K562 (cell line): ENCODE data around the gene FMNL2. TPM values are rescaled to one million over a fixed set of nuclear protein-coding genes. Genes with fewer than 3 reads are reported as not detected.

ENCODE experiments used
- ATAC-seq: fragments of 200-7000 bp; cut with Tn5 transposase; 3 replicates; pipeline ENCODE4 v1.9.1; 2020; ENCODE audit warnings: moderate library complexity
- BruUV-seq: library from RNA; stranded (reverse); fragments of 400-500 nt; replicated peaks from 2 replicates; lab custom pipeline; 2021; lab: Mats Ljungman, UMichigan
- CTCF ChIA-PET: fragments of 300-600 bp; formaldehyde crosslinking; extraction: SDS; loops from one replicate; lab custom pipeline; 2021; ENCODE audit warnings: low intra/inter-chr PET ratio; lab: Yijun Ruan, JAX
- POLR2A ChIA-PET: fragments of 300-600, 350-650 bp; sonication (Branson Sonifier 250); formaldehyde crosslinking; extraction: SDS; loops from one replicate; lab custom pipeline; 2021; ENCODE audit warnings: antibody characterized with exemption, inconsistent platforms; lab: Yijun Ruan, JAX
- DNase-seq, 4 experiments: peaks; one replicate each; pipeline versions ENCODE4 v3.0.0 to v3.0.0-alpha.2; 2011 to 2018; ENCODE audit warnings: low spot score in 3 of 4, mixed read lengths in 3 of 4; ENCODE audit errors: extremely low read depth in 1 of 4
- FAIRE-seq: peaks from 2 replicates; lab custom pipeline; 2011; peaks lifted over from hg19 to GRCh38; lab: Jason Lieb, UNC
- H2AFZ ChIP-seq: 2 replicates; pipeline ENCODE4 v1.6.0; 2011; ENCODE audit warnings: low read depth, low read length, control low read depth, inconsistent platforms
- H3K27ac ChIP-seq: fragments of 200-600 bp; 3 replicates; pipeline ENCODE4 v1.8.0; 2011; ENCODE audit warnings: low read depth, mild to moderate bottlenecking, control low read depth, inconsistent platforms, low read length, moderate library complexity, mixed read lengths; ENCODE audit errors: extremely low read depth
- H3K27me3 ChIP-seq, 2 experiments: fragments of 300-600 bp in 1 of 2; 2 replicates in 1 of 2; 3 replicates in 1 of 2; pipeline versions ENCODE4 v1.6.0 to v1.8.0; 2011; ENCODE audit warnings: inconsistent platforms in 2 of 2, low read length in 2 of 2, mild to moderate bottlenecking in 1 of 2, mixed read lengths in 1 of 2, moderate library complexity in 1 of 2; ENCODE audit not compliant: control insufficient read depth in 2 of 2, insufficient read depth in 2 of 2
- H3K36me3 ChIP-seq: fragments of 300-600 bp; 3 replicates; pipeline ENCODE4 v1.8.0; 2011; ENCODE audit warnings: mild to moderate bottlenecking, low read length, inconsistent platforms; ENCODE audit not compliant: control insufficient read depth, insufficient read depth
- H3K4me1 ChIP-seq, 2 experiments: fragments of 200-600 bp in 1 of 2; replicated peaks in 1 of 2; 2 replicates in 1 of 2; 3 replicates in 1 of 2; pipeline versions ENCODE4 v1.5.1 to v1.8.0; 2011; ENCODE audit warnings: inconsistent platforms in 2 of 2, low read length in 2 of 2, mild to moderate bottlenecking in 1 of 2, mixed read lengths in 1 of 2, moderate library complexity in 1 of 2; ENCODE audit not compliant: control insufficient read depth in 2 of 2, insufficient read depth in 2 of 2
- H3K4me2 ChIP-seq: 2 replicates; pipeline ENCODE4 v1.6.1; 2011; ENCODE audit warnings: low read length, control low read depth, inconsistent platforms, mixed read lengths; ENCODE audit not compliant: insufficient read depth
- H3K4me3 ChIP-seq: fragments of 200-600 bp; sonication (generic), shearing (Covaris generic); 2 replicates; pipeline ENCODE4 v1.5.1; 2016; ENCODE audit warnings: control low read depth, inconsistent platforms
- H3K79me2 ChIP-seq: fragments of 200-600 bp; 3 replicates; pipeline ENCODE4 v1.8.0; 2011; ENCODE audit warnings: low read length, inconsistent platforms; ENCODE audit not compliant: control insufficient read depth, insufficient read depth
- H3K9ac ChIP-seq, 2 experiments: 2 replicates each; pipeline versions ENCODE4 v1.6.0 to v1.6.1; 2011; ENCODE audit warnings: low read depth in 2 of 2, low read length in 2 of 2, control low read depth in 1 of 2, inconsistent platforms in 1 of 2, mild to moderate bottlenecking in 1 of 2, mixed read lengths in 1 of 2; ENCODE audit not compliant: insufficient read depth in 1 of 2
- H3K9me1 ChIP-seq: one replicate; pipeline ENCODE4 v1.6.0; 2011; ENCODE audit warnings: inconsistent platforms, mild to moderate bottlenecking, low read length, moderate library complexity; ENCODE audit not compliant: control insufficient read depth, insufficient read depth
- H3K9me3 ChIP-seq: replicated peaks from 2 replicates; pipeline ENCODE4 v1.5.1; 2011; ENCODE audit warnings: low read depth, low read length, inconsistent platforms; ENCODE audit not compliant: control insufficient read depth, insufficient read depth
- H4K20me1 ChIP-seq: replicated peaks from 2 replicates; pipeline ENCODE4 v1.6.1; 2011; ENCODE audit warnings: low read length, inconsistent platforms, mixed read lengths; ENCODE audit not compliant: control insufficient read depth, insufficient read depth
- AFF4 ChIP-seq: sonication (generic); formaldehyde crosslinking; IDR thresholded peaks from 2 replicates; pipeline ENCODE4 v1.8.0; 2023; ENCODE audit warnings: mild to moderate bottlenecking, missing genetic modification reagents
- CEBPG ChIP-seq, 3 experiments: fragments of 200-800 bp in 1 of 3; sonication (Bioruptor generic) in 1 of 3; sonication (generic) in 1 of 3; formaldehyde crosslinking in 1 of 3; IDR thresholded peaks in 2 of 3; conservative IDR thresholded peaks in 1 of 3; 2 replicates each; pipeline versions ENCODE4 v1.6.1 to v1.8.0; 2016 to 2022; ENCODE audit warnings: missing compliant biosample characterization in 2 of 3, missing genetic modification characterization in 2 of 3, mild to moderate bottlenecking in 1 of 3, missing genetic modification reagents in 1 of 3
- GTF2E2 ChIP-seq: fragments of 200-800 bp; sonication (Bioruptor generic); IDR thresholded peaks from 2 replicates; pipeline ENCODE4 v1.6.1; 2016; ENCODE audit warnings: missing genetic modification characterization, missing compliant biosample characterization
- HDAC3 ChIP-seq: fragments of 450-650 bp; IDR thresholded peaks from 2 replicates; pipeline ENCODE4 v1.6.1; 2018; ENCODE audit warnings: borderline replicate concordance, mild to moderate bottlenecking, moderate library complexity; ENCODE audit not compliant: partially characterized antibody
- HINFP ChIP-seq: fragments of 450-650 bp; conservative IDR thresholded peaks from 2 replicates; pipeline ENCODE4 v1.6.1; 2016; ENCODE audit warnings: missing genetic modification characterization, low read depth, mild to moderate bottlenecking, control low read depth, missing compliant biosample characterization
- LARP7 ChIP-seq: fragments of 450-650 bp; IDR thresholded peaks from 2 replicates; pipeline ENCODE4 v1.6.1; 2016
- PHB ChIP-seq: fragments of 250-450 bp; sonication (Bioruptor Pico); IDR thresholded peaks from 2 replicates; pipeline ENCODE4 v1.5.0; 2021
- ZBTB12 ChIP-seq: fragments of 250-450 bp; sonication (Bioruptor Pico); IDR thresholded peaks from 2 replicates; pipeline ENCODE4 v1.4.0; 2020
- ZNF77 ChIP-seq: fragments of 250-450 bp; sonication (Bioruptor Pico); IDR thresholded peaks from 2 replicates; pipeline ENCODE4 v1.5.0; 2020
- WGBS: fragments of 100-300 bp; shearing (Covaris generic); methylation state at CpG from one replicate; pipeline ENCODE4 v1.1.6; 2016; ENCODE audit warnings: low coverage, mixed read lengths; ENCODE audit not compliant: insufficient coverage; ENCODE audit errors: missing lambda C conversion rate; 5-methylcytosine and 5-hydroxymethylcytosine counted together
- in situ Hi-C: fragments of 300-500 bp; cut with MboI; formaldehyde crosslinking; loops from 4 replicates; pipeline ENCODE4 v1.15.0; 2018; ENCODE audit warnings: inconsistent platforms, mixed read lengths
- intact Hi-C: fragments of 100-400 bp; cut with micrococcal nuclease; formaldehyde crosslinking; loops from 2 replicates; pipeline ENCODE4 v1.14.2; 2022
- polyA plus RNA-seq, 8 experiments: library from polyadenylated mRNA; depleted of rRNA in 4 of 8; stranded (reverse) in 5 of 8; unstranded in 3 of 8; fragments of >200 nt; fragmentation: Nextera tagmentation in 2 of 8; fragmentation: Illumina TruSeq in 1 of 8; extraction: Ambion mirVana in 2 of 8; extraction: Trizol in 1 of 8; gene quantifications; 2 replicates each; pipeline versions ENCODE4 v1.2.1 to v1.2.3, GENCODE V29; 2011 to 2014; ENCODE audit warnings: inconsistent platforms in 1 of 8, missing spikeins in 1 of 8
- total RNA-seq, 7 experiments: library from RNA; depleted of rRNA in 6 of 7; stranded (reverse); fragments of >200 nt in 6 of 7; fragmentation: Illumina TruSeq in 2 of 7; extraction: Trizol in 2 of 7; gene quantifications; 2 replicates each; pipeline versions ENCODE4 v1.2.1 to v1.2.3, GENCODE V29; 2011 to 2021; ENCODE audit warnings: low replicate concordance in 1 of 7

FMNL2 gene
- total and polyA plus RNA-seq, 9 of the 15 experiments (the other 6 are each of a cell fraction or from before 2014, with no cell fraction given) = 0.15 to 0.49 (median 0.24) TPM; not detected in 1

GRCh38 chr2:152473151-152473857, 138.3 kb downstream of the FMNL2 start:
- H3K4me3 ChIP-seq = no peak overlapping the region
- no peaks in the 10 kb centered on the region for H3K36me3 ChIP-seq
- no peaks in the 10 kb centered on the region for H3K9me3 ChIP-seq
- in situ Hi-C loops (no loop called here), intact Hi-C loops (no loop called here)
- H3K9ac ChIP-seq = no peak overlapping the region
- H2AFZ ChIP-seq = no peak overlapping the region
- WGBS = 0% methylated on average over 1 of the region's 1 CpG
- no peaks in the 10 kb centered on the region for H3K4me1 ChIP-seq
- H4K20me1 ChIP-seq = no peaks in the 10 kb centered on the region
- CTCF ChIA-PET = no interaction called here
- no peak for ATAC-seq
- DNase-seq = no peak
- H3K79me2 ChIP-seq = no peaks in the 10 kb centered on the region
- POLR2A ChIA-PET = interaction anchor here (1.1 kb wide), 1 partner anchor 298 kb away, joined by 3 read pairs; no protein-coding TSS in a partner anchor
- no peak overlapping the region for H3K4me2 ChIP-seq
- H3K9me1 ChIP-seq = no peaks in the 10 kb centered on the region
- no peak overlapping the region for H3K27ac ChIP-seq
- FAIRE-seq = no peak
- H3K27me3 ChIP-seq = peaks cover 5% of the 10 kb centered on the region in 2 experiments; a peak in 4 of 5 replicates
- no TSS peak for BruUV-seq
- TF ChIP-seq LARP7 (no peak), AFF4 (no peak), ZBTB12 (no peak), HDAC3 (no peak), PHB (no peak), CEBPG (CRISPR knock-in tag; IDR thresholded peaks at IDR 0.05) (no peak), CEBPG (tag; conservative IDR thresholded peaks at IDR 0.05 in 1 of 2, IDR thresholded peaks at IDR 0.05 in 1 of 2) (no peak), ZNF77 (CRISPR knock-in tag) (no peak), HINFP (tag) (no peak), GTF2E2 (no peak)
